ENCODE measurements around the gene NSUN5. TPM values are rescaled to one million over a fixed set of nuclear protein-coding genes. Genes with fewer than 3 reads are reported as not detected.

The NSUN5 gene
- total RNA-seq (ENCODE audit: unreplicated experiment), result 37.5 TPM
- long read RNA-seq, transcript NSUN5-204 (10 exons, 1,663 nt), result major isoform, 28 of 33 reads
- long read RNA-seq, partial matches to known transcripts, result 2 of 33 reads
- long read RNA-seq, other reads (novel, unspliced or antisense), result 3 of 33 reads

DNA sequence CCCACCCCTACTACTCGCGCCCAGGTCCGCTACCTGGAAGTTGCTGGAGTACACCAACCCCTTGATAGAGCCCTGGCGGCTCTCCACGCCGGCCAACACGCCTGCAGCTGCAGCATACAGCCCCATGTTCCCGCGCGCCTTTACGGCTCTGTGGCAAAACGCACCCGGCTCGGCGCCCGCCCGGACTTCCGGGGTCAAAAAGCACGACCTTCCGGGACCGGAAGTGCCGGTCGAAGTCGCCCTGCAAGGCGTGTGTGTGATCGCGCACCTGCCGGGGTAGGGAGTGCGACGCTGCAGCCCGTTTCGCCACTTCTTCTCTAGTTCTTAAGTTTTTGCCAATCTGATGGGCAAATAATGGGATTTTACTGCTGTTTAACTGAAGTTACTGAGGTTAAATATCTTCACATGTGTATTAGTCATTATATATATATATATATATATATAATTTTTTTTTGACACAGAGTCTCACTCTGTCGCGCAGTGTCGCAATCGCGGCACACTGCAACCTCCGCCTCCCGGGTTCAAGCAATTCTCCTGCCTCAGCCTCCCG is at the start of gene NSUN5:
Gene NSUN5 (minus strand): TSS at position 162 of the 550 bp plus-strand sequence. CDS start 36 bp downstream, at position 126.
- peak within 1 kb of the TSS; percentile 38 for H3K27ac Mint-ChIP-seq (ENCODE audit: unreplicated experiment)
- TF ChIP-seq, protein P1, sequence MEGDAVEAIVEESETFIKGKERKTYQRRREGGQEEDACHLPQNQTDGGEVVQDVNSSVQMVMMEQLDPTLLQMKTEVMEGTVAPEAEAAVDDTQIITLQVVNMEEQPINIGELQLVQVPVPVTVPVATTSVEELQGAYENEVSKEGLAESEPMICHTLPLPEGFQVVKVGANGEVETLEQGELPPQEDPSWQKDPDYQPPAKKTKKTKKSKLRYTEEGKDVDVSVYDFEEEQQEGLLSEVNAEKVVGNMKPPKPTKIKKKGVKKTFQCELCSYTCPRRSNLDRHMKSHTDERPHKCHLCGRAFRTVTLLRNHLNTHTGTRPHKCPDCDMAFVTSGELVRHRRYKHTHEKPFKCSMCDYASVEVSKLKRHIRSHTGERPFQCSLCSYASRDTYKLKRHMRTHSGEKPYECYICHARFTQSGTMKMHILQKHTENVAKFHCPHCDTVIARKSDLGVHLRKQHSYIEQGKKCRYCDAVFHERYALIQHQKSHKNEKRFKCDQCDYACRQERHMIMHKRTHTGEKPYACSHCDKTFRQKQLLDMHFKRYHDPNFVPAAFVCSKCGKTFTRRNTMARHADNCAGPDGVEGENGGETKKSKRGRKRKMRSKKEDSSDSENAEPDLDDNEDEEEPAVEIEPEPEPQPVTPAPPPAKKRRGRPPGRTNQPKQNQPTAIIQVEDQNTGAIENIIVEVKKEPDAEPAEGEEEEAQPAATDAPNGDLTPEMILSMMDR (IDR thresholded peaks at IDR 0.05; ENCODE audit: partially characterized antibody, unreplicated experiment), result no peak
- DNase-seq, result peak; percentile 91
- H3K4me3 Mint-ChIP-seq (ENCODE audit: unreplicated experiment), result peak within 1 kb of the TSS; percentile 89
- peaks cover 2% of the 10 kb centered on the region for H3K27me3 Mint-ChIP-seq (ENCODE audit: unreplicated experiment)
- peaks cover 2% of the 10 kb centered on the region for H3K4me1 Mint-ChIP-seq (ENCODE audit: low read depth, unreplicated experiment)
- H3K9me3 Mint-ChIP-seq (ENCODE audit: unreplicated experiment), result peaks cover 4% of the 10 kb centered on the region
- no peaks in the 10 kb centered on the region for H3K36me3 Mint-ChIP-seq (ENCODE audit: unreplicated experiment)

DNA sequence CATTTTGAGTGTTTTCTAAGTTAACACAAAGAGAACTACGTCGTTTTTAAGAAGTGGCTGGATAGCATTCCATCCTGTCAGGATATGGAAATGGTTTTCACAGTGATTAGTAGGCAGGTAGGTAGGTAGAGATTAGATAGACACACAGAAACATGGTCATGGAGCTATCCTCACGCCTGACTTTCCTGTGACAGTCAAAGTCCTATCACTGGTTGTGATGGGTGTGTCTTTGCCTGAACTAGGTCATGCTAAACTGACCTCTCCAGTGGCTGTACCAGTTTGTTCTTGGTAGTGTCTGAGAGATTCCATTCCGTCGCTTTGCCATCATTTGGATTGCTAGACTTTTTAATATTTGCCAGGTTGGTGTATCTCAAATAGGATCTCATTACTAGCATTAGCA is 47.5 kb upstream of the NSUN5 start:
- Mint-ChIP-seq H3K4me3 (ENCODE audit: unreplicated experiment) (no peak overlapping the region), H3K4me1 (ENCODE audit: low read depth, unreplicated experiment) (peaks cover 3% of the 10 kb centered on the region), H3K27me3 (ENCODE audit: unreplicated experiment) (peaks cover 4% of the 10 kb centered on the region), H3K9me3 (ENCODE audit: unreplicated experiment) (peaks cover 9% of the 10 kb centered on the region), H3K36me3 (ENCODE audit: unreplicated experiment) (peaks cover 6% of the 10 kb centered on the region), H3K27ac (ENCODE audit: unreplicated experiment) (no peak overlapping the region)
- TF ChIP-seq, protein P1 (IDR thresholded peaks at IDR 0.05; ENCODE audit: partially characterized antibody, unreplicated experiment), result no peak
- DNase-seq, result no peak

- H3K9me3 Mint-ChIP-seq (ENCODE audit: unreplicated experiment), result peaks cover 4% of the 10 kb centered on the region
- DNase-seq, result no peak
- peaks cover 4% of the 10 kb centered on the region for H3K27me3 Mint-ChIP-seq (ENCODE audit: unreplicated experiment)
- TF ChIP-seq, protein P1 (IDR thresholded peaks at IDR 0.05; ENCODE audit: partially characterized antibody, unreplicated experiment), result no peak
- H3K36me3 Mint-ChIP-seq (ENCODE audit: unreplicated experiment), result peaks cover 6% of the 10 kb centered on the region
- H3K27ac Mint-ChIP-seq (ENCODE audit: unreplicated experiment), result no peak overlapping the region
- H3K4me3 Mint-ChIP-seq (ENCODE audit: unreplicated experiment), result no peak overlapping the region
- H3K4me1 Mint-ChIP-seq (ENCODE audit: low read depth, unreplicated experiment), result peaks cover 4% of the 10 kb centered on the region
These were observed 46.2 kb upstream of the NSUN5 start for GRCh38 chr7:73354821-73355220.

DNA sequence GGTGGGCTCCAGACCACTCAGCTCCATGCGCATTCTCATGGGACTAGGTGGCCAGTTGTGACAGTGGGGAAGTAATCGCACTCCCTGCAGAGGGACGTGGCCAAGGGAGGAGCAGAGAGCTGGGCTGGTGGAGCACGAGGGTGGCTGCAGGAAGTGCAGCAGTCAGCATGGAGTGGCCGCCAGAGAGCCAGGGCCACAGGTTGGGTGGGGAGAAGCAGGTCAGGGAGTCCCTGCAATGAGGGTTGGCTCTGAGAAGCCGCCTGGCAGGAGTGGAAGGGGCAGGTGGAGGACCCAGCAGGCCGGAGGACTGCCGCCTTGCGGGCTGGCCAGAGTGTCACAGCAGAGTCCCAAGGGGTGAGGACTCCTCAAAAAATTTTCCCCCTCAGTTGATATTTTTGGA is 45.6 kb upstream of the NSUN5 start:
- Mint-ChIP-seq H3K27me3 (ENCODE audit: unreplicated experiment) (peaks cover 4% of the 10 kb centered on the region), H3K27ac (ENCODE audit: unreplicated experiment) (no peak overlapping the region), H3K9me3 (ENCODE audit: unreplicated experiment) (peaks cover 4% of the 10 kb centered on the region), H3K4me1 (ENCODE audit: low read depth, unreplicated experiment) (peaks cover 4% of the 10 kb centered on the region), H3K4me3 (ENCODE audit: unreplicated experiment) (no peak overlapping the region), H3K36me3 (ENCODE audit: unreplicated experiment) (peaks cover 6% of the 10 kb centered on the region)
- TF ChIP-seq, protein P1 (IDR thresholded peaks at IDR 0.05; ENCODE audit: partially characterized antibody, unreplicated experiment), result no peak
- no peak for DNase-seq

DNA sequence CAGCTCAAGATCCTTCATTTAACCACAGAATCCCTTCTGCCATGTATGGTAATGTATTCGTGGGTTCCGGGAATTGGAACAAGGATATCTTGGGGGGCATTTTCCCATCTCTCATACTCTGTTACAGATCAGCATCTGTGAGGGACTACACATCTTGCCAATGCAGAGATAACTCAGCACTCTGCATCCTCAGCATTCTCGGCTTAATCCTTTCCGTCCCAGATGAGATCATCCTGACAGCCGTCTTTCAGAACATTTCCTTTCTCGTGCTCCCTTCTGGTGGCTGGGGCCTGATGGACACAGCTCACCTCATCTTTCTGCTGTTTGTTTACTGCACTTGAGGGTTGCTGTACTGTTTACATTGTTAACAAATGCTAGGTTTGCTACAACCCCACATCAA is 44.6 kb upstream of the NSUN5 start:
- Mint-ChIP-seq H3K36me3 (ENCODE audit: unreplicated experiment) (peaks cover 7% of the 10 kb centered on the region), H3K4me3 (ENCODE audit: unreplicated experiment) (no peak overlapping the region), H3K4me1 (ENCODE audit: low read depth, unreplicated experiment) (peaks cover 4% of the 10 kb centered on the region), H3K9me3 (ENCODE audit: unreplicated experiment) (peaks cover 3% of the 10 kb centered on the region), H3K27me3 (ENCODE audit: unreplicated experiment) (peaks cover 4% of the 10 kb centered on the region), H3K27ac (ENCODE audit: unreplicated experiment) (no peak overlapping the region)
- TF ChIP-seq, protein P1 (IDR thresholded peaks at IDR 0.05; ENCODE audit: partially characterized antibody, unreplicated experiment), result no peak
- DNase-seq, result no peak
